SIG-M5 (cell line): ENCODE measurements around the gene PRICKLE4.
"Not testable (repeated sequence)": the region's sequence is repeated elsewhere in the genome, so short reads cannot be mapped to it uniquely, and the experiment has no call there.

Source experiments
- DNase-seq: peaks from one replicate; lab custom pipeline; 2025; lab: John Stamatoyannopoulos, UW

PRICKLE4 gene

GRCh38 chr6:41798901-41799558 is 18.4 kb downstream of the PRICKLE4 start:
- DNase-seq = no peak

- DNase-seq = no peak
Measured at GRCh38 chr6:41799559-41799911, 19.0 kb downstream of the PRICKLE4 start.

GRCh38 chr6:41801380-41801779 is 20.8 kb downstream of the PRICKLE4 start:
- DNase-seq = no peak

DNA sequence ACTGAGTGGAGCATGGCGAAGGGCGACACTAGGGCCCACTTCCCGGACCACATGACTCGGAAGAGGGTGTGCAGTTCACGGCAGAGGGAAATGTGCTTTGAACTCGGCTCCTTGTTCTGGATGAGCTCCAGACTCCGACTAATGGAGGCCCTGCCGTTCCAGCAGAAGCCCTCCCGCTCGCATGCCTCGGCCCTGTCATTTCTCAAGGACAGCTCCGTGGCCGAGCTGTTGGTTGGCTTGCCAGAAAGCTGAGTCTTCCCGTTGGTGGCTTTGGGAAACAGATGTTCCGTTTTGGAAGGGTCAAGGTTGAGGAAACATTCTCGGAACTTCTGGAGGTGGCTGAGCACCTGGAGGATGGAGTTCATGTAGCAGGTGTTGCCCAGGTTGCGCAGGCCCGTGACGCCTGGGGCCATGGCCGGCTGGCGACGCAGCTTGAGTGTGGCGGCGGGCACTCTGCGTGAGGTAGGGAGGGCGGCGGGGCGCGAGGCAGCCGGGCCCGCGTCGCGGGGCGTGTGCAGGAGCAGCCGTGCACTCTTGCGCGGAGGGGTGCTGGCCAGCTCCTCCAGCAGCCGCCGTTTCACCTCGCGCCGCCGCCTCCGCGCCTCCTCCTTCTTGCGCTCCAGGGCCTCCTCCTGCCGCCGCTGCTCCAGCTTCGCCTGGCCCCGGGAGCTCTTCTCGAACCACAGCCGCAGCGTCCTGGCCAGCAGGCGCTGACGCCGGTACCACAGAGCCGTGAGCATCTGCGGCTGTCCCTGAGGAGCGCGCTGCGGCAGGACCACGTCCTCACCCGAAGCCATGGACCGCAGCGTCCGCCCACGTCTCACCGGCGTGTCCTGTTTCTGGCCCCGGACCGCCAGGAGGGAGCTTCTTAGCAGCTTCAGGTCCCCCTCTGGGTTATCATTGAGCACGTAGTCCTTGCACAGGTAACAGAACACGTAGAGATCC is 25.5 kb downstream of the PRICKLE4 start:
- DNase-seq = no peak

DNA sequence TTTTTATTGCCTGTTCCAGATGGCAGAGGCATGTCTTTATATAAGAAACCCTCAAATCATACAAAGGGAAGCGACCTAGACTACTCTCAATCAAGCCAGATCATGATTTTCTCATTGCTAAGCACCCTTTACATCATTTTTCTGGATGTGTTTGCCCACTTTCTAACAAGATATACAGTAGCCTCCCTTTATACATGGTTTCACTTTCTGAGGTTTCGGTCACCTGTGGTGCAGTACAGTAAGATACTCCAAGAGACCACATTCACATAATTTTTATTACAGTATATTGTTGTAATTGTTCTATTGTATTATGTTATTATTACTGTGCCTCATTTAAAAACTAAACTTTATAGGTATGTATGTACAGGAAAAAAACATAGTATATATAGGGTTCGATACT is 30.5 kb downstream of the PRICKLE4 start:
- no peak for DNase-seq

- not testable (repeated sequence) for DNase-seq
Measured at GRCh38 chr6:41811946-41812345, 31.4 kb downstream of the PRICKLE4 start.

- no peak for DNase-seq
Measured at GRCh38 chr6:41813469-41813868, 32.9 kb downstream of the PRICKLE4 start.

DNA sequence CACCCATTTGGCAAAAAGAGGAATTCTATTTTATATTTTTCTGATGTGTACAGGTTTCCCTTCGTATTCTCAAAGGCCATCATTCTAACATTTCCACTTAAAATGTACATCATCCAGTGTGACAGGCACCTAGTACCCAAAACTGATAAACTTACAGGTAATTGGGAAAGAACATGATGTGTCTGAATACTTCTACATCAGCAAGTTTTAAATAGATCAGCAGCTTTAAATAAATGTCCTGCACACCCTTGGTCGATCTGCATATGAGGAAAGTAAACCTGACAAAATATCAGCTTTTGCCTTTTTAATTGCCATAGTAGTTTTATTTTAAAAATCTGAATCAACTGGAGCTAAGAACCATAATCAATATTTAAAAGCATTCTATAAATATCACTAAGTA is 33.4 kb downstream of the PRICKLE4 start:
- no peak for DNase-seq

- no peak for DNase-seq
Measured at GRCh38 chr6:41814629-41815028, 34.0 kb downstream of the PRICKLE4 start.

- DNase-seq = no peak
Measured at GRCh38 chr6:41815587-41815986, 35.0 kb downstream of the PRICKLE4 start.

DNA sequence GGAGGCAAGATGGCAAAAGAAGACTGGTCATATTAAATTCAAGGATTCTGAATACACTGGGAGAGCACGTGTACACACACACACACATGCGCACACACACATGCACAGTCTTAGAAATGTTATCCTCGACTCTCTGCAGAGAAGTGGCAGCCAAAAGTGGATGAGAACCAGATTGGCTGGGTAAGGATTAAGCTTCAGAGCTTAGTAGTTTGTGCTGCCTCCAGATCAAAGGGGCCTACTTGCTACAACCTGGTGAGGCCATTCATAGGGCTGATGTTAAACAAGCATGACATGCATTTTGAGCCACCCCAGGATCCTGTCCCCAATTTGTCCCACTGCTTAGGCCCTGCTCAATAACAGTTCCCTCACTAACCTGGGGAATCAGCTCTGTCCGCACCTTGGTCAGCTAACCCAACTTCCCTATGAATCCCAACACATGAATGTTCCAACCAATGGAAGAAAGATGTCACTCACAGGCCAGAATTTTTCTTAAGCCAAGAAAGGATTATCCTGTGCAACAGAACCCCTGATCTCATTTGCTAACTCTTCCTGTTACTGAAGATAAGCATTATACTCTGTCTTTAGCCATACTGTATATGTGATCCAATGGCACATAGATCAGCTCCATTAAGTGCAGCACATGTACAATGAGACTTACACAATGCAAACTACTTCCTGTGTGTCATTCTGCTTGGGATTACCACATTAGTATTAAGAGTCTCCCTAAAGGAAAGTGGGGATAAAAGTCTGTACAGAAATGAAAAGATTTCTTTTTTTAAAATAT is 37.9 kb downstream of the PRICKLE4 start:
- DNase-seq = no peak

GRCh38 chr6:41821266-41821665 is 40.7 kb downstream of the PRICKLE4 start:
- DNase-seq = no peak

DNA sequence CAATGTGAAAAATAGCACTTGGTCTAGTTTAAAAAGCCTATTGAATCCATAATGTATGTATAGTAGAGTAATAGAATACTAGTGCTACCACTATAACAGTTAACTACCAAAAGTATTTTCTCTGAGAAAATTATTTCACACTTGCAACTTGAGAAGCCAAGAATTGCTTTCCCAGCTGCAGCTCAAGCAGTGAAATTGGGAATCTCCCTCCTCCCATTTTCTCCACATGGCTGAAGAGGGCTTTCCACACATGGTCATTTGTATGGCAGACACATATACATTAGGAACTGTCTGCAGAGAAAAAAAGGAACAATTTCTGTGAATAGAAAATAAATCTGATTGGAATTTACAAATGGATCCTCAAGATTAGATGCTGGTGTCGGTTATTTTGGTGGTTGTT is 41.4 kb downstream of the PRICKLE4 start:
- no peak for DNase-seq

DNA sequence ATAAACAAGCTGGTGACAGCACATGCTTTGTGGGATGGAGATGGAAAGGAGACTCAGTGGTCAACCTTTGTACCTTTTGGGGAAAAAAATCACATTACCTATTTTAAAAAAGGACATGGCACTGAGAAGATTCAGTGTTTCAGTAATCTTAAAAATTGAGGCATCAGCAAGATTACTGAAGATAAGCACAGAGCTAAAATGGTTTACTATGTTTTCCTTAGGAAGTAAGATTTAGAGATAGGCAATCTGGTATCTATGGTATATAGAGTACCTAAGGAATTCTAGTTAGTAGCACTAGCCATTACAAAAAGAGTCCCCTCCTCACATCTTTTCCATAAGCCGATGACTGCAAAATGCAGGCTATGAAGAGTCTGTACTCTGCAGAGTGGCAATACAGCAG is 42.6 kb downstream of the PRICKLE4 start:
- no peak for DNase-seq

GRCh38 chr6:41824571-41825569 is 44.3 kb downstream of the PRICKLE4 start:
- DNase-seq = no peak

GRCh38 chr6:41826343-41827022 is 45.9 kb downstream of the PRICKLE4 start:
- DNase-seq = no peak

- DNase-seq = no peak
Measured at GRCh38 chr6:41832263-41832662, 51.7 kb downstream of the PRICKLE4 start.

- no peak for DNase-seq
Measured at GRCh38 chr6:41836022-41836659, 55.6 kb downstream of the PRICKLE4 start.

DNA sequence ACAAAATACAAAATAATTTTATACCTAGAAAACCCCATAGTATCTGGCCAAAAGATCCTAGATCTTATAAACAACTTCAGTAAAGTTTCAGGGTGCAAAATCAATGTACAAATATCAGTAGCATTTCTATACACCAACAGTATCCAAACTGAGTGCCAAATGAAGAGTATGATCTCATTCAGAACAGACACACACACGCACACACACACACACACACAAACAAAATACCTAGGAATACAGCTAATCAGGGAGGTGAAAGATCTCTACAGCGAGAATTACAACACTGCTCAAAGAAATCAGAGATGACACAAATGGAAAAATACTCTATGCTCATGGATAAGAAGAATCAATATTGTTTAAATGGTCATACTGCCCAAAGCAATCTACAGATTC is 56.1 kb downstream of the PRICKLE4 start:
- no peak for DNase-seq
